GM12878 (cell line): ENCODE data around the gene TNFSF9. TPM values are rescaled to one million over a fixed set of nuclear protein-coding genes. Genes with fewer than 3 reads are reported as not detected.

Source experiments
- ATAC-seq: fragments of 200-7000 bp; cut with Tn5 transposase; 3 replicates; pipeline ENCODE4 v1.9.1; 2020; ENCODE audit warnings: mild to moderate bottlenecking, moderate library complexity
- BruUV-seq: library from RNA; stranded (reverse); fragments of 400-500 nt; replicated peaks from 2 replicates; lab custom pipeline; 2021; lab: Mats Ljungman, UMichigan
- CTCF ChIA-PET: fragments of 300-600 bp; sonication (Branson Sonifier 250); formaldehyde crosslinking; extraction: SDS; loops from one replicate; lab custom pipeline; 2021; ENCODE audit warnings: inconsistent platforms; lab: Yijun Ruan, JAX
- POLR2A ChIA-PET: fragments of 350-600 bp; formaldehyde crosslinking; extraction: SDS; loops from one replicate; lab custom pipeline; 2021; ENCODE audit warnings: inconsistent platforms; lab: Charles Lee
- RAD21 ChIA-PET: fragments of 300-600 bp; sonication (Branson Sonifier 250); formaldehyde crosslinking; loops from one replicate; lab custom pipeline; 2023; ENCODE audit warnings: antibody characterized with exemption; ENCODE audit not compliant: unreplicated experiment; lab: Charles Lee
- SMC1A ChIA-PET: fragments of 300-600 bp; sonication (Branson Sonifier 250); formaldehyde crosslinking; loops from one replicate; lab custom pipeline; 2023; ENCODE audit not compliant: unreplicated experiment, uncharacterized antibody; lab: Charles Lee
- DNase-seq: peaks from one replicate; pipeline ENCODE4 v3.0.0-alpha.2; 2011; ENCODE audit warnings: low read depth, low spot score
- FAIRE-seq: peaks from 3 replicates; lab custom pipeline; 2011; peaks lifted over from hg19 to GRCh38; lab: Jason Lieb, UNC
- H2AFZ ChIP-seq: 2 replicates; pipeline ENCODE4 v1.6.0; 2011; ENCODE audit warnings: low read depth, low read length, control low read depth; ENCODE audit not compliant: control insufficient read depth
- H3K27ac ChIP-seq: 2 replicates; pipeline ENCODE4 v1.5.1; 2011; ENCODE audit warnings: control low read depth; ENCODE audit not compliant: control insufficient read depth, insufficient read depth
- H3K27me3 ChIP-seq, 2 experiments: replicated peaks in 1 of 2; 2 replicates each; pipeline versions ENCODE4 v1.6.0 to v1.6.1; 2011; ENCODE audit warnings: low read length in 1 of 2; ENCODE audit not compliant: control insufficient read depth in 2 of 2, insufficient read depth in 2 of 2
- H3K36me3 ChIP-seq, 2 experiments: 2 replicates each; pipeline ENCODE4 v1.5.1; 2011; ENCODE audit warnings: low read length in 1 of 2; ENCODE audit not compliant: control insufficient read depth in 2 of 2, insufficient read depth in 2 of 2
- H3K4me1 ChIP-seq: 2 replicates; pipeline ENCODE4 v1.6.1; 2011; ENCODE audit warnings: mild to moderate bottlenecking, low read length, moderate library complexity, mixed read lengths; ENCODE audit not compliant: control insufficient read depth, insufficient read depth
- H3K4me2 ChIP-seq: 2 replicates; pipeline ENCODE4 v1.6.0; 2011; ENCODE audit warnings: control low read depth; ENCODE audit not compliant: control insufficient read depth, insufficient read depth
- H3K4me3 ChIP-seq: fragments of 200-600 bp; sonication (generic); 2 replicates; pipeline ENCODE4 v1.5.1; 2016
- H3K79me2 ChIP-seq: 2 replicates; pipeline ENCODE4 v1.6.0; 2011; ENCODE audit warnings: low read length; ENCODE audit not compliant: control insufficient read depth, insufficient read depth
- H3K9ac ChIP-seq: 2 replicates; pipeline ENCODE4 v1.8.0; 2011; ENCODE audit warnings: low read length, control low read depth, mixed read lengths; ENCODE audit not compliant: control insufficient read depth, insufficient read depth
- H3K9me3 ChIP-seq: replicated peaks from 3 replicates; pipeline ENCODE4 v1.5.1; 2011; ENCODE audit warnings: mild to moderate bottlenecking, low read length; ENCODE audit not compliant: control insufficient read depth, insufficient read depth
- H4K20me1 ChIP-seq: 2 replicates; pipeline ENCODE4 v1.6.0; 2011; ENCODE audit not compliant: control insufficient read depth, insufficient read depth
- BCL3 ChIP-seq: IDR thresholded peaks from 2 replicates; pipeline ENCODE4 v1.6.1; 2011; ENCODE audit warnings: borderline replicate concordance, low read depth, mild to moderate bottlenecking, moderate library complexity, low read length; ENCODE audit not compliant: insufficient read depth, poor library complexity, severe bottlenecking
- BCLAF1 ChIP-seq: fragments of 450-650 bp; IDR thresholded peaks from 2 replicates; pipeline ENCODE4 v1.6.1; 2017; ENCODE audit warnings: antibody characterized with exemption, mild to moderate bottlenecking, moderate library complexity
- JUND ChIP-seq: IDR thresholded peaks from 2 replicates; pipeline ENCODE4 v1.6.1; 2012; ENCODE audit warnings: low read depth, mild to moderate bottlenecking, low read length, improper control_type of control experiment, moderate library complexity
- KDM1A ChIP-seq: fragments of 200-600 bp; sonication (generic); IDR thresholded peaks from 2 replicates; pipeline ENCODE4 v1.6.1; 2016; ENCODE audit warnings: borderline replicate concordance
- MEF2A ChIP-seq: IDR thresholded peaks from 2 replicates; pipeline ENCODE4 v1.6.1; 2011; ENCODE audit warnings: low read depth, mild to moderate bottlenecking, low read length, moderate library complexity; ENCODE audit not compliant: insufficient read depth
- SMAD1 ChIP-seq: fragments of 450-650 bp; IDR thresholded peaks from 2 replicates; pipeline ENCODE4 v1.6.1; 2018; ENCODE audit warnings: mild to moderate bottlenecking, low read depth; ENCODE audit not compliant: partially characterized antibody
- TCF3 ChIP-seq: IDR thresholded peaks from 2 replicates; pipeline ENCODE4 v1.6.1; 2012; ENCODE audit warnings: low read depth, mild to moderate bottlenecking, low read length, borderline replicate concordance; ENCODE audit not compliant: insufficient read depth
- YY1 ChIP-seq: IDR thresholded peaks from 2 replicates; pipeline ENCODE4 v1.6.1; 2011; ENCODE audit warnings: low read depth, mild to moderate bottlenecking, low read length
- WGBS: methylation state at CpG from one replicate; pipeline ENCODE4 v1.1.6; 2016; ENCODE audit warnings: low lambda C conversion rate; ENCODE audit not compliant: insufficient replicate concordance, insufficient coverage; ENCODE audit errors: missing lambda C conversion rate; 5-methylcytosine and 5-hydroxymethylcytosine counted together
- in situ Hi-C: fragments of 300-500 bp; cut with MboI; formaldehyde crosslinking; loops from 9 replicates; pipeline ENCODE4 v1.14.3; 2018; ENCODE audit warnings: mixed read lengths
- intact Hi-C: fragments of 100-400 bp; cut with micrococcal nuclease; formaldehyde crosslinking; loops from one replicate; pipeline ENCODE4 v1.14.2; 2022; ENCODE audit not compliant: unreplicated experiment
- polyA plus RNA-seq, 11 experiments: library from polyadenylated mRNA; depleted of rRNA in 4 of 11; unstranded in 6 of 11; stranded (reverse) in 5 of 11; fragments of >200 nt; fragmentation: Nextera tagmentation in 4 of 11; fragmentation: Illumina TruSeq in 1 of 11; extraction: Ambion mirVana in 4 of 11; extraction: Trizol in 1 of 11; gene quantifications; 1 replicate in 1 of 11; 2 replicates in 10 of 11; pipeline versions ENCODE4 v1.2.1 to v1.2.3, GENCODE V29; 2011 to 2016; ENCODE audit warnings: inconsistent platforms in 2 of 11, missing spikeins in 2 of 11, low read depth in 1 of 11
- total RNA-seq, 4 experiments: library from RNA; depleted of rRNA in 3 of 4; stranded (reverse); fragments of >200 nt in 3 of 4; fragmentation: Illumina TruSeq in 1 of 4; extraction: Trizol in 1 of 4; gene quantifications; 2 replicates each; pipeline versions ENCODE4 v1.2.1 to v1.2.3, GENCODE V29; 2013 to 2021
- TF ChIP-seq, protein P1 (sequence below): fragments of 450-650 bp; IDR thresholded peaks from 2 replicates; pipeline ENCODE4 v1.6.1; 2016; ENCODE audit warnings: mild to moderate bottlenecking
- TF ChIP-seq, protein P2 (sequence below): fragments of 450-650 bp; IDR thresholded peaks from 2 replicates; pipeline ENCODE4 v1.6.1; 2016; ENCODE audit warnings: mild to moderate bottlenecking, moderate library complexity, borderline replicate concordance

Gene TNFSF9
- total and polyA plus RNA-seq, 10 of the 15 experiments (the other 5 are each of a cell fraction or from before 2014, with no cell fraction given): 6.2 to 75.3 (median 22.1) TPM

DNA sequence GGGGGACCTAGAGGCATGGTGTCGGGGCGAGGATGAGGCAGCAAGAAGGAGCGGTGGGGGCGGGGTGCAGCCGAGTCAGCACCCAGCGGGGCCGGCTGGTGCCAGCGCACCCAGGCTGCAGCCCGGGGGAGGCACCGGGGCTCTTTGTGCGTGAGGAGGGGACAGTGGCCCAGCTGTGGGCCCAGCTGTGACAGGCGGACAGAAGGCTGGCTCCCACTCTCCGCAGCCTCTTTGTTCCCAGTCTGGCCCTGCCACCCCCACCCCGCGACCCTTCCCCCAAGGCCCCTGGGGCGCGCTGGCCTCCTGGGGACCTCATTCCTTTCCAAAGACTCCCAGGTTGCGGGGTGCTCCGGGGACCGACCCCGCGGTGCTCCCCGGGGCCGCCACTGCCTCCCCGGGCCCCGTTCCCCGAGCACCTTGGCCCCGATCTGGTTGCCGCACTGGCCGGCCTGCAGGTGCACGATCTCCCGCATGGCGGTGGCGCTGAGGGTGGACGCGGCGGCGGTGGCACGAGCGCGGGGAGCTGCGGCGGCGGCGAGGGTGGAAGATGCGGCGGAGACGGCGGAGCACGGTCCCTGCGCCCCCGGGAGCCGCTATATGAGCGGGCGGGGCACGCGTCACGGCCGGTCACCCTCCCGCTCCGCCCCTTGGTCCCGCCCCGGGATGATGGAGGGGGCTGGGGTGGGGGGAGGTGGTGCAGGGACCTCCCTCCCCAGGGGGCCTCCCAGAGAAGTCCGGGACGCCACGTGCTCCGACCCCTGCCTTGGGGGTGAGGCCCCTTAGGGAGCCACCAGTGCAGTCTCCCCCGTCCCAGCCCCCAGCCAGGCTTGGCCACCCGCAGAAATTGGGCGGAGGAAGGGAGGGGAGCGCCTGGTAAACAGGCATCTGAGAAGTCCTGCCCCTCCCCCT is 28.8 kb upstream of the TNFSF9 start, which contains the start of gene TUBB4A:
Gene TUBB4A, minus strand, starts transcription at position 570 of the 909 bp plus-strand sequence. Its CDS starts 97 bp downstream, at position 473.
- Histone ChIP-seq H3K79me2 (no peaks in the 10 kb centered on the region), H3K27me3 (peaks cover 0 to 2% of the 10 kb centered on the region in 2 experiments; a peak in 3 of 4 replicates), H3K9me3 (no peaks in the 10 kb centered on the region), H3K4me2 (peak within 1 kb of the TSS; percentile 87), H3K27ac (no peak within 1 kb of the TSS), H3K36me3 (no peaks in the 10 kb centered on the region), H3K4me1 (peaks cover 2% of the 10 kb centered on the region), H2AFZ (peak within 1 kb of the TSS; percentile 72), H3K9ac (peak within 1 kb of the TSS; percentile 22; the same call in 1 of the 2 replicates), H3K4me3 (peak within 1 kb of the TSS; percentile 71), H4K20me1 (no peaks in the 10 kb centered on the region)
- RAD21 ChIA-PET: interaction anchor here (1.2 to 3.5 kb wide), 2 partner anchors 20 to 376 kb away, joined by 4 to 18 read pairs; partner anchors contain the start of gene DENND1C
- POLR2A ChIA-PET: interaction anchor here (0.6 to 0.7 kb wide), 2 partner anchors 39 to 97 kb away, joined by 3 to 5 read pairs; no protein-coding TSS in a partner anchor
- FAIRE-seq (no peak), DNase-seq (no peak), ATAC-seq (peak; percentile 77)
- intact Hi-C loops (loop anchor here (10.0 kb wide), 2 partner anchors 107 to 337 kb away; partner anchors contain the start of gene GTF2F1), in situ Hi-C loops (no loop called here)
- CTCF ChIA-PET: interaction anchor here (0.6 to 1.7 kb wide), 6 partner anchors 14 to 454 kb away, joined by 3 to 5 read pairs (median 3); partner anchors contain the start of gene DENND1C
- SMC1A ChIA-PET: interaction anchor here (1.0 kb wide), 1 partner anchor 21 kb away, joined by 3 read pairs; the partner anchor contains the start of gene DENND1C
- BruUV-seq: no TSS peak
- 2% methylated on average over 19 of the region's 71 CpGs for WGBS
- TF ChIP-seq, protein P1, sequence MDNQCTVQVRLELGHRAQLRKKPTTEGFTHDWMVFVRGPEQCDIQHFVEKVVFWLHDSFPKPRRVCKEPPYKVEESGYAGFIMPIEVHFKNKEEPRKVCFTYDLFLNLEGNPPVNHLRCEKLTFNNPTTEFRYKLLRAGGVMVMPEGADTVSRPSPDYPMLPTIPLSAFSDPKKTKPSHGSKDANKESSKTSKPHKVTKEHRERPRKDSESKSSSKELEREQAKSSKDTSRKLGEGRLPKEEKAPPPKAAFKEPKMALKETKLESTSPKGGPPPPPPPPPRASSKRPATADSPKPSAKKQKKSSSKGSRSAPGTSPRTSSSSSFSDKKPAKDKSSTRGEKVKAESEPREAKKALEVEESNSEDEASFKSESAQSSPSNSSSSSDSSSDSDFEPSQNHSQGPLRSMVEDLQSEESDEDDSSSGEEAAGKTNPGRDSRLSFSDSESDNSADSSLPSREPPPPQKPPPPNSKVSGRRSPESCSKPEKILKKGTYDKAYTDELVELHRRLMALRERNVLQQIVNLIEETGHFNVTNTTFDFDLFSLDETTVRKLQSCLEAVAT: no peak
- TF ChIP-seq SMAD1: no peak
- no peak for TF ChIP-seq YY1
- no peak for TF ChIP-seq JUND
- no peak for TF ChIP-seq BCL3
- TF ChIP-seq TCF3: no peak
- no peak for TF ChIP-seq BCLAF1
- no peak for TF ChIP-seq MEF2A
- TF ChIP-seq KDM1A: no peak
- TF ChIP-seq, protein P2, sequence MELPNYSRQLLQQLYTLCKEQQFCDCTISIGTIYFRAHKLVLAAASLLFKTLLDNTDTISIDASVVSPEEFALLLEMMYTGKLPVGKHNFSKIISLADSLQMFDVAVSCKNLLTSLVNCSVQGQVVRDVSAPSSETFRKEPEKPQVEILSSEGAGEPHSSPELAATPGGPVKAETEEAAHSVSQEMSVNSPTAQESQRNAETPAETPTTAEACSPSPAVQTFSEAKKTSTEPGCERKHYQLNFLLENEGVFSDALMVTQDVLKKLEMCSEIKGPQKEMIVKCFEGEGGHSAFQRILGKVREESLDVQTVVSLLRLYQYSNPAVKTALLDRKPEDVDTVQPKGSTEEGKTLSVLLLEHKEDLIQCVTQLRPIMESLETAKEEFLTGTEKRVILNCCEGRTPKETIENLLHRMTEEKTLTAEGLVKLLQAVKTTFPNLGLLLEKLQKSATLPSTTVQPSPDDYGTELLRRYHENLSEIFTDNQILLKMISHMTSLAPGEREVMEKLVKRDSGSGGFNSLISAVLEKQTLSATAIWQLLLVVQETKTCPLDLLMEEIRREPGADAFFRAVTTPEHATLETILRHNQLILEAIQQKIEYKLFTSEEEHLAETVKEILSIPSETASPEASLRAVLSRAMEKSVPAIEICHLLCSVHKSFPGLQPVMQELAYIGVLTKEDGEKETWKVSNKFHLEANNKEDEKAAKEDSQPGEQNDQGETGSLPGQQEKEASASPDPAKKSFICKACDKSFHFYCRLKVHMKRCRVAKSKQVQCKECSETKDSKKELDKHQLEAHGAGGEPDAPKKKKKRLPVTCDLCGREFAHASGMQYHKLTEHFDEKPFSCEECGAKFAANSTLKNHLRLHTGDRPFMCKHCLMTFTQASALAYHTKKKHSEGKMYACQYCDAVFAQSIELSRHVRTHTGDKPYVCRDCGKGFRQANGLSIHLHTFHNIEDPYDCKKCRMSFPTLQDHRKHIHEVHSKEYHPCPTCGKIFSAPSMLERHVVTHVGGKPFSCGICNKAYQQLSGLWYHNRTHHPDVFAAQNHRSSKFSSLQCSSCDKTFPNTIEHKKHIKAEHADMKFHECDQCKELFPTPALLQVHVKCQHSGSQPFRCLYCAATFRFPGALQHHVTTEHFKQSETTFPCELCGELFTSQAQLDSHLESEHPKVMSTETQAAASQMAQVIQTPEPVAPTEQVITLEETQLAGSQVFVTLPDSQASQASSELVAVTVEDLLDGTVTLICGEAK: no peak
